SK-N-SH (cell line): ENCODE measurements around the gene CLCN2.

ENCODE experiments used
- EP300 ChIP-seq, 2 experiments: IDR thresholded peaks; 2 replicates each; pipeline versions ENCODE4 v1.4.0 to v1.6.1; 2012; ENCODE audit warnings: borderline replicate concordance in 1 of 2, low read depth in 1 of 2, low read length in 1 of 2
- MAX ChIP-seq: IDR thresholded peaks from 2 replicates; pipeline ENCODE4 v1.4.0; 2012; ENCODE audit warnings: low read depth
- TF ChIP-seq, protein P1 (sequence below): fragments of 200-600 bp; sonication (generic); IDR thresholded peaks from 2 replicates; pipeline ENCODE4 v1.6.1; 2017; ENCODE audit warnings: antibody characterized with exemption, mild to moderate bottlenecking, moderate library complexity

- TF ChIP-seq EP300 (IDR thresholded peaks at IDR 0.05; ENCODE audit: borderline replicate concordance in 1 of 2, low read depth in 1 of 2, low read length in 1 of 2) = no peak
- TF ChIP-seq, protein P1, sequence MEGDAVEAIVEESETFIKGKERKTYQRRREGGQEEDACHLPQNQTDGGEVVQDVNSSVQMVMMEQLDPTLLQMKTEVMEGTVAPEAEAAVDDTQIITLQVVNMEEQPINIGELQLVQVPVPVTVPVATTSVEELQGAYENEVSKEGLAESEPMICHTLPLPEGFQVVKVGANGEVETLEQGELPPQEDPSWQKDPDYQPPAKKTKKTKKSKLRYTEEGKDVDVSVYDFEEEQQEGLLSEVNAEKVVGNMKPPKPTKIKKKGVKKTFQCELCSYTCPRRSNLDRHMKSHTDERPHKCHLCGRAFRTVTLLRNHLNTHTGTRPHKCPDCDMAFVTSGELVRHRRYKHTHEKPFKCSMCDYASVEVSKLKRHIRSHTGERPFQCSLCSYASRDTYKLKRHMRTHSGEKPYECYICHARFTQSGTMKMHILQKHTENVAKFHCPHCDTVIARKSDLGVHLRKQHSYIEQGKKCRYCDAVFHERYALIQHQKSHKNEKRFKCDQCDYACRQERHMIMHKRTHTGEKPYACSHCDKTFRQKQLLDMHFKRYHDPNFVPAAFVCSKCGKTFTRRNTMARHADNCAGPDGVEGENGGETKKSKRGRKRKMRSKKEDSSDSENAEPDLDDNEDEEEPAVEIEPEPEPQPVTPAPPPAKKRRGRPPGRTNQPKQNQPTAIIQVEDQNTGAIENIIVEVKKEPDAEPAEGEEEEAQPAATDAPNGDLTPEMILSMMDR = no peak
- no peak for TF ChIP-seq MAX
Observed at GRCh38 chr3:184378651-184379357, 17.4 kb upstream of the CLCN2 start.
